K562 (cell line): ENCODE results near the gene MICAL2. TPM values are rescaled to one million over a fixed set of nuclear protein-coding genes. Genes with fewer than 3 reads are reported as not detected.

Experiments
- ATAC-seq: fragments of 200-7000 bp; cut with Tn5 transposase; 3 replicates; pipeline ENCODE4 v1.9.1; 2020; ENCODE audit warnings: moderate library complexity
- BruUV-seq: library from RNA; stranded (reverse); fragments of 400-500 nt; replicated peaks from 2 replicates; lab custom pipeline; 2021; lab: Mats Ljungman, UMichigan
- CTCF ChIA-PET: fragments of 300-600 bp; formaldehyde crosslinking; extraction: SDS; loops from one replicate; lab custom pipeline; 2021; ENCODE audit warnings: low intra/inter-chr PET ratio; lab: Yijun Ruan, JAX
- POLR2A ChIA-PET: fragments of 300-600, 350-650 bp; sonication (Branson Sonifier 250); formaldehyde crosslinking; extraction: SDS; loops from one replicate; lab custom pipeline; 2021; ENCODE audit warnings: antibody characterized with exemption, inconsistent platforms; lab: Yijun Ruan, JAX
- DNase-seq, 4 experiments: peaks; one replicate each; pipeline versions ENCODE4 v3.0.0 to v3.0.0-alpha.2; 2011 to 2018; ENCODE audit warnings: low spot score in 3 of 4, mixed read lengths in 3 of 4; ENCODE audit errors: extremely low read depth in 1 of 4
- FAIRE-seq: peaks from 2 replicates; lab custom pipeline; 2011; peaks lifted over from hg19 to GRCh38; lab: Jason Lieb, UNC
- H2AFZ ChIP-seq: 2 replicates; pipeline ENCODE4 v1.6.0; 2011; ENCODE audit warnings: low read depth, low read length, control low read depth, inconsistent platforms
- H3K27ac ChIP-seq: fragments of 200-600 bp; 3 replicates; pipeline ENCODE4 v1.8.0; 2011; ENCODE audit warnings: low read depth, mild to moderate bottlenecking, control low read depth, inconsistent platforms, low read length, moderate library complexity, mixed read lengths; ENCODE audit errors: extremely low read depth
- H3K27me3 ChIP-seq, 2 experiments: fragments of 300-600 bp in 1 of 2; 2 replicates in 1 of 2; 3 replicates in 1 of 2; pipeline versions ENCODE4 v1.6.0 to v1.8.0; 2011; ENCODE audit warnings: inconsistent platforms in 2 of 2, low read length in 2 of 2, mild to moderate bottlenecking in 1 of 2, mixed read lengths in 1 of 2, moderate library complexity in 1 of 2; ENCODE audit not compliant: control insufficient read depth in 2 of 2, insufficient read depth in 2 of 2
- H3K36me3 ChIP-seq: fragments of 300-600 bp; 3 replicates; pipeline ENCODE4 v1.8.0; 2011; ENCODE audit warnings: mild to moderate bottlenecking, low read length, inconsistent platforms; ENCODE audit not compliant: control insufficient read depth, insufficient read depth
- H3K4me1 ChIP-seq, 2 experiments: fragments of 200-600 bp in 1 of 2; replicated peaks in 1 of 2; 2 replicates in 1 of 2; 3 replicates in 1 of 2; pipeline versions ENCODE4 v1.5.1 to v1.8.0; 2011; ENCODE audit warnings: inconsistent platforms in 2 of 2, low read length in 2 of 2, mild to moderate bottlenecking in 1 of 2, mixed read lengths in 1 of 2, moderate library complexity in 1 of 2; ENCODE audit not compliant: control insufficient read depth in 2 of 2, insufficient read depth in 2 of 2
- H3K4me2 ChIP-seq: 2 replicates; pipeline ENCODE4 v1.6.1; 2011; ENCODE audit warnings: low read length, control low read depth, inconsistent platforms, mixed read lengths; ENCODE audit not compliant: insufficient read depth
- H3K4me3 ChIP-seq: fragments of 200-600 bp; sonication (generic), shearing (Covaris generic); 2 replicates; pipeline ENCODE4 v1.5.1; 2016; ENCODE audit warnings: control low read depth, inconsistent platforms
- H3K79me2 ChIP-seq: fragments of 200-600 bp; 3 replicates; pipeline ENCODE4 v1.8.0; 2011; ENCODE audit warnings: low read length, inconsistent platforms; ENCODE audit not compliant: control insufficient read depth, insufficient read depth
- H3K9ac ChIP-seq, 2 experiments: 2 replicates each; pipeline versions ENCODE4 v1.6.0 to v1.6.1; 2011; ENCODE audit warnings: low read depth in 2 of 2, low read length in 2 of 2, control low read depth in 1 of 2, inconsistent platforms in 1 of 2, mild to moderate bottlenecking in 1 of 2, mixed read lengths in 1 of 2; ENCODE audit not compliant: insufficient read depth in 1 of 2
- H3K9me1 ChIP-seq: one replicate; pipeline ENCODE4 v1.6.0; 2011; ENCODE audit warnings: inconsistent platforms, mild to moderate bottlenecking, low read length, moderate library complexity; ENCODE audit not compliant: control insufficient read depth, insufficient read depth
- H3K9me3 ChIP-seq: replicated peaks from 2 replicates; pipeline ENCODE4 v1.5.1; 2011; ENCODE audit warnings: low read depth, low read length, inconsistent platforms; ENCODE audit not compliant: control insufficient read depth, insufficient read depth
- H4K20me1 ChIP-seq: replicated peaks from 2 replicates; pipeline ENCODE4 v1.6.1; 2011; ENCODE audit warnings: low read length, inconsistent platforms, mixed read lengths; ENCODE audit not compliant: control insufficient read depth, insufficient read depth
- BCOR ChIP-seq: fragments of 450-650 bp; IDR thresholded peaks from 2 replicates; pipeline ENCODE4 v1.6.1; 2016
- ESRRA ChIP-seq: fragments of 450-650 bp; IDR thresholded peaks from 2 replicates; pipeline ENCODE4 v1.6.1; 2014; ENCODE audit warnings: low read depth, mild to moderate bottlenecking, moderate library complexity, borderline replicate concordance
- ESRRB ChIP-seq: fragments of 250-450 bp; sonication (Bioruptor Pico); IDR thresholded peaks from 2 replicates; pipeline ENCODE4 v1.5.0; 2020; ENCODE audit warnings: mild to moderate bottlenecking, moderate library complexity, borderline replicate concordance
- EZH2 ChIP-seq: IDR thresholded peaks from 2 replicates; pipeline ENCODE4 v1.6.1; 2012; ENCODE audit warnings: low read depth, mild to moderate bottlenecking, inconsistent platforms, low read length, borderline replicate concordance
- FOXJ2 ChIP-seq: fragments of 200-800 bp; sonication (Bioruptor generic); IDR thresholded peaks from 2 replicates; pipeline ENCODE4 v1.6.1; 2016; ENCODE audit warnings: missing genetic modification characterization, missing compliant biosample characterization
- GABPB1 ChIP-seq: sonication (generic); formaldehyde crosslinking; IDR thresholded peaks from 2 replicates; pipeline ENCODE4 v1.8.0; 2022; ENCODE audit warnings: mild to moderate bottlenecking, missing genetic modification reagents
- ID3 ChIP-seq, 2 experiments: fragments of 250-450 bp in 1 of 2; fragments of 450-650 bp in 1 of 2; sonication (Bioruptor Pico) in 1 of 2; IDR thresholded peaks; 2 replicates each; pipeline versions ENCODE4 v1.6.1 to v1.8.0; 2016 to 2021; ENCODE audit warnings: mild to moderate bottlenecking in 2 of 2, moderate library complexity in 2 of 2, missing compliant biosample characterization in 1 of 2, missing genetic modification characterization in 1 of 2
- MIER1 ChIP-seq: fragments of 450-650 bp; IDR thresholded peaks from 2 replicates; pipeline ENCODE4 v1.6.1; 2016; ENCODE audit warnings: antibody characterized with exemption, mild to moderate bottlenecking, low read depth
- NR3C1 ChIP-seq: sonication (generic); formaldehyde crosslinking; IDR thresholded peaks from 2 replicates; pipeline ENCODE4 v1.8.1; 2022; ENCODE audit warnings: missing genetic modification reagents
- PTBP1 ChIP-seq: fragments of 200-400 bp; formaldehyde crosslinking; IDR thresholded peaks from 2 replicates; pipeline ENCODE4 v1.6.1; 2017; ENCODE audit warnings: low read depth, low read length
- ZC3H8 ChIP-seq: fragments of 450-650 bp; IDR thresholded peaks from 2 replicates; pipeline ENCODE4 v1.6.1; 2017
- ZFP1 ChIP-seq: fragments of 450-650 bp; formaldehyde crosslinking; IDR thresholded peaks from 2 replicates; pipeline ENCODE4 v1.4.0; 2020; ENCODE audit warnings: mild to moderate bottlenecking, mixed read lengths
- ZFP91 ChIP-seq: sonication (generic); formaldehyde crosslinking; IDR thresholded peaks from 2 replicates; pipeline ENCODE4 v1.8.0; 2022; ENCODE audit warnings: mild to moderate bottlenecking, missing genetic modification reagents
- ZNF280B ChIP-seq: fragments of 250-450 bp; sonication (Bioruptor Pico); IDR thresholded peaks from 2 replicates; pipeline ENCODE4 v1.5.1; 2021; ENCODE audit warnings: mild to moderate bottlenecking
- WGBS: fragments of 100-300 bp; shearing (Covaris generic); methylation state at CpG from one replicate; pipeline ENCODE4 v1.1.6; 2016; ENCODE audit warnings: low coverage, mixed read lengths; ENCODE audit not compliant: insufficient coverage; ENCODE audit errors: missing lambda C conversion rate; 5-methylcytosine and 5-hydroxymethylcytosine counted together
- in situ Hi-C: fragments of 300-500 bp; cut with MboI; formaldehyde crosslinking; loops from 4 replicates; pipeline ENCODE4 v1.15.0; 2018; ENCODE audit warnings: inconsistent platforms, mixed read lengths
- intact Hi-C: fragments of 100-400 bp; cut with micrococcal nuclease; formaldehyde crosslinking; loops from 2 replicates; pipeline ENCODE4 v1.14.2; 2022
- polyA plus RNA-seq, 8 experiments: library from polyadenylated mRNA; depleted of rRNA in 4 of 8; stranded (reverse) in 5 of 8; unstranded in 3 of 8; fragments of >200 nt; fragmentation: Nextera tagmentation in 2 of 8; fragmentation: Illumina TruSeq in 1 of 8; extraction: Ambion mirVana in 2 of 8; extraction: Trizol in 1 of 8; gene quantifications; 2 replicates each; pipeline versions ENCODE4 v1.2.1 to v1.2.3, GENCODE V29; 2011 to 2014; ENCODE audit warnings: inconsistent platforms in 1 of 8, missing spikeins in 1 of 8
- total RNA-seq, 7 experiments: library from RNA; depleted of rRNA in 6 of 7; stranded (reverse); fragments of >200 nt in 6 of 7; fragmentation: Illumina TruSeq in 2 of 7; extraction: Trizol in 2 of 7; gene quantifications; 2 replicates each; pipeline versions ENCODE4 v1.2.1 to v1.2.3, GENCODE V29; 2011 to 2021; ENCODE audit warnings: low replicate concordance in 1 of 7

The MICAL2 gene
- total and polyA plus RNA-seq, 9 of the 15 experiments (the other 6 are each of a cell fraction or from before 2014, with no cell fraction given): 4.7 to 64.2 (median 33.6) TPM

- no peak overlapping the region for H3K4me3 ChIP-seq
- DNase-seq (no peak), ATAC-seq (no peak), FAIRE-seq (no peak)
- no peaks in the 10 kb centered on the region for H3K36me3 ChIP-seq
- POLR2A ChIA-PET: no interaction called here
- 3% methylated on average over 8 of the region's 8 CpGs for WGBS
- no peak for TF ChIP-seq ESRRA
- TF ChIP-seq ZNF280B (CRISPR knock-in tag): no peak
- TF ChIP-seq EZH2: 0 out of 2 replicates have a peak, but pooled peaks have one; percentile 62
- TF ChIP-seq MIER1: no peak
- no peaks in the 10 kb centered on the region; a peak in 2 of 5 replicates for H3K4me1 ChIP-seq
- H3K27me3 ChIP-seq: peaks cover 32 to 58% of the 10 kb centered on the region in 2 experiments
- H3K27ac ChIP-seq: no peak overlapping the region
- no peaks in the 10 kb centered on the region for H3K9me1 ChIP-seq
- H4K20me1 ChIP-seq: 0 out of 2 replicates have a peak, but pooled peaks cover 3% of the 10 kb centered on the region
- H2AFZ ChIP-seq: no peak overlapping the region
- BruUV-seq: no TSS peak
- no peaks in the 10 kb centered on the region for H3K9me3 ChIP-seq
- no peaks in the 10 kb centered on the region for H3K79me2 ChIP-seq
- intact Hi-C loops (no loop called here), in situ Hi-C loops (no loop called here)
- no peak overlapping the region for H3K4me2 ChIP-seq
- H3K9ac ChIP-seq: no peak overlapping the region
- CTCF ChIA-PET: no interaction called here
Measured at GRCh38 chr11:12073436-12073835, 37.0 kb upstream of the MICAL2 start.

- Histone ChIP-seq H3K4me1 (no peaks in the 10 kb centered on the region; a peak in 2 of 5 replicates), H2AFZ (no peak overlapping the region), H3K9ac (no peak overlapping the region), H4K20me1 (0 out of 2 replicates have a peak, but pooled peaks cover 3% of the 10 kb centered on the region), H3K79me2 (no peaks in the 10 kb centered on the region), H3K4me3 (no peak overlapping the region), H3K9me3 (no peaks in the 10 kb centered on the region), H3K36me3 (no peaks in the 10 kb centered on the region), H3K4me2 (no peak overlapping the region), H3K9me1 (no peaks in the 10 kb centered on the region), H3K27ac (no peak overlapping the region), H3K27me3 (peaks cover 32 to 58% of the 10 kb centered on the region in 2 experiments)
- intact Hi-C loops (no loop called here), in situ Hi-C loops (no loop called here)
- ChIA-PET CTCF (no interaction called here), POLR2A (no interaction called here)
- no peak for FAIRE-seq
- 5% methylated on average over 4 of the region's 4 CpGs for WGBS
- no peak for DNase-seq
- no TSS peak for BruUV-seq
- no peak for ATAC-seq
- TF ChIP-seq FOXJ2 (no peak), NR3C1 (CRISPR knock-in tag) (no peak), ZC3H8 (no peak), PTBP1 (no peak), GABPB1 (CRISPR knock-in tag) (no peak), BCOR (no peak), ESRRB (no peak), ZFP1 (CRISPR knock-in tag) (no peak), ID3 (CRISPR knock-in tag; IDR thresholded peaks at IDR 0.05) (no peak), ID3 (tag; IDR thresholded peaks at IDR 0.05) (no peak), ZFP91 (no peak)
Measured at GRCh38 chr11:12073886-12074285, 36.5 kb upstream of the MICAL2 start.
